Mucosa of gallbladder (tissue), 1 donor: ENCODE results near the gene HEBP1. TPM values are rescaled to one million over a fixed set of nuclear protein-coding genes. Genes with fewer than 3 reads are reported as not detected.

Experiments
- DNase-seq: peaks from one replicate; pipeline ENCODE4 v3.0.0-alpha.2; 2020; ENCODE audit warnings: low spot score
- total RNA-seq: library from RNA; stranded (reverse); gene quantifications from one replicate; pipeline ENCODE4 v1.2.1, GENCODE V29; 2021
- donor health status: DM: no; HTN: no; CAD: no.

The HEBP1 gene
- total RNA-seq, 1 donor from 2014 or later: 90.2 TPM

GRCh38 chr12:12990700-12991468, 9.2 kb downstream of the HEBP1 start:
- DNase-seq: no peak

GRCh38 chr12:12987421-12987820, 12.6 kb downstream of the HEBP1 start:
- DNase-seq: no peak

- no peak for DNase-seq
These were observed 13.2 kb downstream of the HEBP1 start for GRCh38 chr12:12986775-12987331.

GRCh38 chr12:12985817-12986408, 14.2 kb downstream of the HEBP1 start:
- DNase-seq: no peak

- DNase-seq: no peak
These were observed 15.9 kb downstream of the HEBP1 start for GRCh38 chr12:12984149-12984548.

GRCh38 chr12:12983420-12984035, 16.5 kb downstream of the HEBP1 start:
- DNase-seq: peak; percentile 44

GRCh38 chr12:12982331-12982730, 17.7 kb downstream of the HEBP1 start:
- no peak for DNase-seq

- peak; percentile 16 for DNase-seq
These were observed 20.3 kb downstream of the HEBP1 start for GRCh38 chr12:12979731-12980259.

- DNase-seq: no peak
These were observed 20.9 kb downstream of the HEBP1 start for GRCh38 chr12:12979126-12979525.

GRCh38 chr12:12977231-12977630, 22.8 kb downstream of the HEBP1 start:
- no peak for DNase-seq

GRCh38 chr12:12976366-12976765, 23.7 kb downstream of the HEBP1 start:
- DNase-seq: no peak

- peak; percentile 23 for DNase-seq
These were observed 24.6 kb downstream of the HEBP1 start for GRCh38 chr12:12975322-12976077.

GRCh38 chr12:12974211-12974610, 25.9 kb downstream of the HEBP1 start:
- DNase-seq: no peak

- no peak for DNase-seq
These were observed 27.0 kb downstream of the HEBP1 start for GRCh38 chr12:12973019-12973418.

- no peak for DNase-seq
These were observed 34.2 kb downstream of the HEBP1 start for GRCh38 chr12:12965836-12966235.

GRCh38 chr12:12964255-12964654, 35.8 kb downstream of the HEBP1 start:
- DNase-seq: no peak

- no peak for DNase-seq
These were observed 39.3 kb downstream of the HEBP1 start for GRCh38 chr12:12960639-12961209.

GRCh38 chr12:12958886-12959285, 41.2 kb downstream of the HEBP1 start:
- no peak for DNase-seq

GRCh38 chr12:12954878-12955625, 45.0 kb downstream of the HEBP1 start:
- no peak for DNase-seq

- no peak for DNase-seq
These were observed 45.7 kb downstream of the HEBP1 start for GRCh38 chr12:12954356-12954755.

- DNase-seq: no peak
These were observed 48.0 kb downstream of the HEBP1 start, which contains the start of gene GPRC5D for GRCh38 chr12:12952036-12952435. TSS of gene GPRC5D (minus strand) at chr12:12952170. CDS start at chr12:12950384, 1,786 bp downstream.
